Right atrium auricular region (tissue), 2 donors: ENCODE results near the gene CDCA7L. TPM values are rescaled to one million over a fixed set of nuclear protein-coding genes. Genes with fewer than 3 reads are reported as not detected.
"Not testable (repeated sequence)": the region's sequence is repeated elsewhere in the genome, so short reads cannot be mapped to it uniquely, and the experiment has no call there.

Experiments
- DNase-seq: peaks from one replicate; pipeline ENCODE4 v3.0.0-alpha.2; 2019; ENCODE audit warnings: low spot score
- H3K27ac ChIP-seq, 2 donors: fragments of 200-600 bp; sonication (generic); 1 replicate in 1 of 2; 2 replicates in 1 of 2; pipeline ENCODE4 v1.5.1; 2016 to 2019
- H3K27me3 ChIP-seq, 2 donors: fragments of 200-600 bp; sonication (generic); one replicate each; pipeline versions ENCODE4 v1.5.1 to v1.6.0; 2017 to 2019
- H3K36me3 ChIP-seq: fragments of 200-600 bp; sonication (generic); one replicate; pipeline ENCODE4 v1.5.1; 2016
- H3K4me1 ChIP-seq, 2 donors: fragments of 200-600 bp; sonication (generic); one replicate each; pipeline versions ENCODE4 v1.5.1 to v1.6.0; 2017 to 2019
- H3K4me3 ChIP-seq, 2 donors: fragments of 200-600 bp; sonication (generic); 1 replicate in 1 of 2; 2 replicates in 1 of 2; pipeline ENCODE4 v1.5.1; 2017 to 2019; ENCODE audit warnings: mild to moderate bottlenecking in 1 of 2, moderate library complexity in 1 of 2
- H3K9me3 ChIP-seq, 2 donors: fragments of 200-600 bp; sonication (generic); one replicate each; pipeline ENCODE4 v1.5.1; 2019
- total RNA-seq, 2 donors: library from RNA; depleted of rRNA; stranded (reverse); fragments of >200 nt; gene quantifications; one replicate each; pipeline ENCODE4 v1.1.0, GENCODE V29; 2016
- TF ChIP-seq, protein P1 (sequence below), 2 donors: fragments of 200-600 bp; sonication (generic); IDR thresholded peaks; one replicate each; pipeline ENCODE4 v1.5.1; 2019; ENCODE audit warnings: antibody characterized with exemption in 2 of 2

The CDCA7L gene
- total RNA-seq, 2 donors from 2014 or later: 32.4 to 48.9 TPM

DNA sequence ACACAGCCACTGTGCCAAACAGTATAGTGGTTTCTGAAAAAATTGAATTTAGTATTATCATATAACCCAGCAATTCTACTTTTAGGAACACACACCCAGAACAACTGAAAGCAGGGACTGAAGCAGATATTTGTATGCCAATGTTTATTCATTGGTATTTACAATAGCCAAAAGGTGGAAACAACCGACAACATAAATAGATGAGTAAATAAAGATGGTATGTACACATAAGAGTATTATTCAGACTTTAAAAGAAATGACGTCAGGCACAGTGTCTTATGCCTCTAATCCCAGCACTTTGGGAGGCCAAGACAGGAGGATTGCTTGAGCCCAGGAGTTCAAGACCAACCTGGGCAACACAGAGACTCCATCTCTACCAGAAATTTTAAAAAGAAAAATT lies 7.2 kb downstream of the CDCA7L start:
- Histone ChIP-seq H3K36me3 (no peaks in the 10 kb centered on the region), H3K27ac (peak overlapping the region; percentile 66 to 88), H3K4me3 (no peak overlapping the region), H3K27me3 (no peaks in the 10 kb centered on the region), H3K9me3 (no peaks in the 10 kb centered on the region), H3K4me1 (peaks cover 0 to 48% of the 10 kb centered on the region in 2 donors)
- TF ChIP-seq, protein P1, sequence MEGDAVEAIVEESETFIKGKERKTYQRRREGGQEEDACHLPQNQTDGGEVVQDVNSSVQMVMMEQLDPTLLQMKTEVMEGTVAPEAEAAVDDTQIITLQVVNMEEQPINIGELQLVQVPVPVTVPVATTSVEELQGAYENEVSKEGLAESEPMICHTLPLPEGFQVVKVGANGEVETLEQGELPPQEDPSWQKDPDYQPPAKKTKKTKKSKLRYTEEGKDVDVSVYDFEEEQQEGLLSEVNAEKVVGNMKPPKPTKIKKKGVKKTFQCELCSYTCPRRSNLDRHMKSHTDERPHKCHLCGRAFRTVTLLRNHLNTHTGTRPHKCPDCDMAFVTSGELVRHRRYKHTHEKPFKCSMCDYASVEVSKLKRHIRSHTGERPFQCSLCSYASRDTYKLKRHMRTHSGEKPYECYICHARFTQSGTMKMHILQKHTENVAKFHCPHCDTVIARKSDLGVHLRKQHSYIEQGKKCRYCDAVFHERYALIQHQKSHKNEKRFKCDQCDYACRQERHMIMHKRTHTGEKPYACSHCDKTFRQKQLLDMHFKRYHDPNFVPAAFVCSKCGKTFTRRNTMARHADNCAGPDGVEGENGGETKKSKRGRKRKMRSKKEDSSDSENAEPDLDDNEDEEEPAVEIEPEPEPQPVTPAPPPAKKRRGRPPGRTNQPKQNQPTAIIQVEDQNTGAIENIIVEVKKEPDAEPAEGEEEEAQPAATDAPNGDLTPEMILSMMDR (IDR thresholded peaks at IDR 0.05): no peak
- DNase-seq: no peak

DNA sequence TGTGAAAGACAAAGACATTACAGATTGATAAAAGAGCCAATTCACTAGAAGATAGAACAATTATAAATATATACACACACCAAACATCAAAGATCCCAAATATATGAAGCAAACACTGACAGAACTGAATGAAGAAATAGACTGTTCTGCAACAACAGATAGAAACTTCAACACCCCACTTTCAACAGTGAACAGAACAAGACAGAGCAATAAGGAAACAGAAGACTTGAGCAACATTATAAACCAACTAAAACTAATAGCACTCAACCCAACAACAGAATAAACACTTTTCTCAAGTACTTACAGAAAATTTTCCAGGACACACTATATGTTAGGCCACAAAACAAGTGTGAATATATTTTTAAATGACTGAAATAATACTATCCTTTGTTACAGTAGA lies 10.9 kb downstream of the CDCA7L start:
- TF ChIP-seq, protein P1 (IDR thresholded peaks at IDR 0.05): no peak
- Histone ChIP-seq H3K4me1 (peaks cover 0 to 17% of the 10 kb centered on the region in 2 donors), H3K27me3 (no peaks in the 10 kb centered on the region), H3K36me3 (no peaks in the 10 kb centered on the region), H3K9me3 (no peaks in the 10 kb centered on the region), H3K4me3 (no peak overlapping the region), H3K27ac (no peak overlapping the region)
- no peak for DNase-seq

DNA sequence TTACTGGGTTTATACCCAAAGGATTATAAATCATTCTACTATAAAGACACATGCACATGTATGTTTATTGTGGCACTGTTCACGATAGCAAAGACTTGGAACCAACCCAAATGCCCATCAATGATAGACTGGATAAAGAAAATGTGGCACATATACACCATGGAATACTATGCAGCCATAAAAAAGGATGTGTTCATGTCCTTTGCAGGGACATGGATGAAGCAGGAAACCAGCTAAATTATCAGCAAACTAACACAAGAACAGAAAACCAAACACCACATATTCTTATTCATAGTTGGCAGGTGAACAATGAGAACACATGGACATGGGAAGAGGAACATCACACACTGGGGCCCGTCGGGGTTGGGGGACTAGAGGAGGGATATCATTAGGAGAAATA lies 12.4 kb downstream of the CDCA7L start:
- H3K4me1 ChIP-seq, H3K27me3 ChIP-seq, DNase-seq, H3K27ac ChIP-seq, H3K36me3 ChIP-seq, H3K4me3 ChIP-seq, H3K9me3 ChIP-seq: not testable (repeated sequence)

DNA sequence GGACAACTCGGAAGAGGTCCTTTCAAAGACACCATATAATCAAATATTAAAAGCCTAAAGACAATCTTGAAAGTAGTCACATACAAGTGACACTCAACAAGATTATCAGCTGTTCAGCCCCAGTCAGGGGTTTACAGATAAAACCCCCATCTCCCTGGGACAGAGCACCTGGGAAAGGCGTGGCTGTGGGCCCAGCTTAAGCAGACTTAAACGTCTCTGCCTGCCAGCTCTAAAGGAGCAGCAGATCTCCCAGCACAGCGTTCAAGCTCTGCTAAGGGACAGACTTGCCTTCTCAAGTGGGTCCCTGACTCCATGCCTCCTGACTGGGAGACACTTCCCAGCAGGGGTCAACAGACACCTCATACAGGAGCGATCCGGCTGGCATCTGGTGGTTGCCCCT lies 18.0 kb downstream of the CDCA7L start:
- TF ChIP-seq, protein P1 (IDR thresholded peaks at IDR 0.05): no peak
- H3K27me3 ChIP-seq: no peaks in the 10 kb centered on the region
- no peak overlapping the region for H3K27ac ChIP-seq
- DNase-seq: no peak
- peaks cover 0 to 10% of the 10 kb centered on the region in 2 donors for H3K4me1 ChIP-seq
- H3K36me3 ChIP-seq: no peaks in the 10 kb centered on the region
- no peaks in the 10 kb centered on the region for H3K9me3 ChIP-seq
- no peak overlapping the region for H3K4me3 ChIP-seq

DNA sequence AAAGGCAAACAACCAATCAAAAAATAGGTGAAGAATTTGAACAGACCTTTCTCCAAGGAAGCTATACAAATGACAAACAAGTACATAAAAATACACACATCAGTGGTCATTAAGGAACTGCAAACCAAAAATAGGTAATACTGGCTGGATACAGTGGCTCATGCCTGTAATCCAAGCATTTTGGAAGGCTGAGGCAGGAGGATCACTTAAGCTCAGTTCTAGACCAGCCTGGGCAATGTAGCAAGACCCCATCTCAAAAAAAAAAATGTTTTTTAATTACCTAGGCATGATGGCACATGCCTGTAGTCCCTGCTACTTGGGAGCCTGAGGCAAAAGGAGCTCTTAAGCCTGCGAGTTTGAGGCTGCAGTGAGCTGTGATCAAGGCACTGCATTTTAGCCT lies 19.3 kb downstream of the CDCA7L start:
- Histone ChIP-seq H3K27me3 (no peaks in the 10 kb centered on the region), H3K9me3 (no peaks in the 10 kb centered on the region), H3K4me1 (peaks cover 0 to 6% of the 10 kb centered on the region in 2 donors), H3K36me3 (no peaks in the 10 kb centered on the region), H3K4me3 (no peak overlapping the region), H3K27ac (no peak overlapping the region)
- no peak for DNase-seq
- TF ChIP-seq, protein P1 (IDR thresholded peaks at IDR 0.05): no peak

DNA sequence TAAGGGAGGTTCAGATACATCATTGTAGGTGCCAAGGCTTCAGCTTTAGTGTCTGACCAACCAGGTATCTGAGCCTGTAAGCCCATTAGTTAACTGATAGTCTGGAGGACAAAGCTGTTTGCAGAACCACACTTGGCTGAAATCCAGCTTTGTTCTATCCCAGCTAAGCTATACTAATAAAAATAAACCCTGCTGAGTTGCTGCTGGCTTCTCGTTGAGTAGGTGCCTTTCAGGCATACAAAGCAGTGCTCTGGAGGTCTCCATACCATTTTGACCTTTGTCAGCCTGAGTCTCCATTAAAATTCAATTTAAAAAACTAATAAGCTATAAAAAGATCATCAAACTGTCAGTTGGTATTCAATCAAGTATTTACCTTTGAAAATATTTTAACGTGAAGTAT lies 22.0 kb downstream of the CDCA7L start:
- no peaks in the 10 kb centered on the region for H3K27me3 ChIP-seq
- H3K4me3 ChIP-seq: no peak overlapping the region
- H3K36me3 ChIP-seq: no peaks in the 10 kb centered on the region
- H3K27ac ChIP-seq: peak overlapping the region; percentile 20 to 67
- H3K4me1 ChIP-seq: peaks cover 0 to 12% of the 10 kb centered on the region in 2 donors
- TF ChIP-seq, protein P1 (IDR thresholded peaks at IDR 0.05): no peak
- H3K9me3 ChIP-seq: no peaks in the 10 kb centered on the region
- no peak for DNase-seq
